Spleen (tissue), 11 donors: ENCODE results near the gene EYS. TPM values are rescaled to one million over a fixed set of nuclear protein-coding genes. Genes with fewer than 3 reads are reported as not detected.

Source experiments
- DNase-seq: peaks from one replicate; pipeline ENCODE4 v3.0.0-alpha.2; 2020
- H3K27ac ChIP-seq, 8 donors: fragments of 200-600 bp; sonication (generic) in 7 of 8; 1 replicate in 4 of 8; 2 replicates in 4 of 8; pipeline versions ENCODE4 v1.5.0 to v1.8.0; 2016 to 2021; ENCODE audit warnings: inconsistent platforms in 4 of 8, mild to moderate bottlenecking in 4 of 8, moderate library complexity in 1 of 8
- H3K27me3 ChIP-seq, 7 donors: fragments of 200-600 bp; sonication (generic) in 6 of 7; replicated peaks in 1 of 7; 1 replicate in 4 of 7; 2 replicates in 3 of 7; pipeline versions ENCODE4 v1.5.0 to v1.8.0; 2016 to 2021; ENCODE audit warnings: inconsistent platforms in 3 of 7, mild to moderate bottlenecking in 1 of 7
- H3K36me3 ChIP-seq, 6 donors: fragments of 200-600 bp; sonication (generic) in 5 of 6; 1 replicate in 4 of 6; 2 replicates in 2 of 6; pipeline versions ENCODE4 v1.5.0 to v1.8.0; 2016 to 2021; ENCODE audit warnings: inconsistent platforms in 2 of 6
- H3K4me1 ChIP-seq, 6 donors: fragments of 200-600 bp; sonication (generic) in 5 of 6; 1 replicate in 3 of 6; 2 replicates in 3 of 6; pipeline versions ENCODE4 v1.5.0 to v1.8.0; 2016 to 2021; ENCODE audit warnings: inconsistent platforms in 3 of 6
- H3K4me3 ChIP-seq, 8 donors: fragments of 200-600 bp; sonication (generic) in 7 of 8; 1 replicate in 4 of 8; 2 replicates in 4 of 8; pipeline versions ENCODE4 v1.5.0 to v1.8.0; 2016 to 2021; ENCODE audit warnings: inconsistent platforms in 4 of 8, mild to moderate bottlenecking in 4 of 8, moderate library complexity in 2 of 8
- H3K9me3 ChIP-seq, 8 donors: fragments of 200-600 bp; sonication (generic) in 7 of 8; 1 replicate in 4 of 8; 2 replicates in 4 of 8; pipeline versions ENCODE4 v1.5.0 to v1.8.0; 2016 to 2021; ENCODE audit warnings: inconsistent platforms in 4 of 8
- CTCF ChIP-seq, 11 experiments: fragments of 200-600 bp in 7 of 11; fragments of 450-650 bp in 4 of 11; sonication (generic) in 4 of 11; IDR thresholded peaks in 8 of 11; conservative IDR thresholded peaks in 3 of 11; 1 replicate in 7 of 11; 2 replicates in 4 of 11; pipeline versions ENCODE4 v1.4.0 to v1.8.0; 2016 to 2021; ENCODE audit warnings: antibody characterized with exemption in 11 of 11, inconsistent platforms in 4 of 11, mild to moderate bottlenecking in 1 of 11
- POLR2A ChIP-seq, 3 donors: fragments of 450-650 bp; IDR thresholded peaks; one replicate each; pipeline ENCODE4 v1.5.1; 2017; ENCODE audit warnings: antibody characterized with exemption in 3 of 3, mild to moderate bottlenecking in 1 of 3
- POLR2AphosphoS5 ChIP-seq, 3 donors: sonication (generic); formaldehyde crosslinking; IDR thresholded peaks; one replicate each; pipeline ENCODE4 v1.5.1; 2017; ENCODE audit warnings: antibody characterized with exemption in 3 of 3
- WGBS, 5 donors: extraction: QIAGEN DNeasy Blood & Tissue Kit in 3 of 5; methylation state at CpG; one replicate each; pipeline versions ENCODE4 v1.1.5 to v1.1.7; 2013 to 2018; 5-methylcytosine and 5-hydroxymethylcytosine counted together
- intact Hi-C: fragments of 100-400 bp; cut with DNase I; formaldehyde crosslinking; loops from one replicate; pipeline ENCODE4 v1.15.0; 2023; ENCODE audit warnings: low total_unique reads
- polyA plus RNA-seq, 3 donors: library from polyadenylated mRNA; stranded (reverse); fragments of 200-250 nt; gene quantifications; one replicate each; pipeline ENCODE4 v1.2.1, GENCODE V29; 2013
- total RNA-seq, 7 donors: library from RNA; depleted of rRNA in 3 of 7; stranded (reverse); fragments of >200 nt in 3 of 7; fragmentation: NEBNext Ultra II Directional in 4 of 7; extraction: Animal tissue kit (Norgen Biotek cat#: 25700) in 4 of 7; gene quantifications; one replicate each; pipeline versions ENCODE4 v1.1.0 to v1.2.1, GENCODE V29; 2016 to 2021
- donor health status: healthy with polysubstance abuse.
- donor health status: DM: no; HTN: no; CAD: no; lungs with moderate emphysema.
- donor health status: DM: no; HTN: no; CAD: no.
- donor health status: Bipolar disorder and iron deficiency.
- donor health status: healthy.
- donor health status: DM: no; HTN: no; CAD: no.
- donor health status: DM: yes; HTN: yes; CAD: no.

Gene EYS
- total and polyA plus RNA-seq, 10 donors, result under 0.01 to 0.72 (median 0.28) TPM; not detected in 5

GRCh38 chr6:63904650-63905248 is 1802.3 kb downstream of the EYS start:
- 31 to 45% (median 36%) methylated on average over 4 of the region's 4 CpGs for WGBS, 5 donors
- TF ChIP-seq POLR2A (IDR thresholded peaks at IDR 0.05) (no peak), POLR2AphosphoS5 (IDR thresholded peaks at IDR 0.05) (no peak), CTCF (IDR thresholded peaks at IDR 0.05 in 8 of 11, conservative IDR thresholded peaks at IDR 0.05 in 3 of 11) (no peak)
- intact Hi-C loops, result no loop called here

GRCh38 chr6:63899550-63899949 is 1807.5 kb downstream of the EYS start:
- no peaks in the 10 kb centered on the region for H3K36me3 ChIP-seq

More at GRCh38 chr6:63904650-63905248, 1802.3 kb downstream of the EYS start:
- peaks cover 0 to 9% (median 2%) of the 10 kb centered on the region in 6 donors for H3K4me1 ChIP-seq
- peak overlapping the region in 1 of 8 donors; percentile 14 for H3K27ac ChIP-seq
- H3K4me3 ChIP-seq, result no peak overlapping the region
- no peaks in the 10 kb centered on the region for H3K9me3 ChIP-seq
- DNase-seq, result no peak
- no peaks in the 10 kb centered on the region for H3K36me3 ChIP-seq
- H3K27me3 ChIP-seq, result no peaks in the 10 kb centered on the region

GRCh38 chr6:63897952-63898351 is 1809.1 kb downstream of the EYS start:
- 77 to 90% (median 82%) methylated on average over 10 of the region's 10 CpGs for WGBS, 5 donors
- Histone ChIP-seq H3K27ac (no peak overlapping the region), H3K27me3 (no peaks in the 10 kb centered on the region), H3K36me3 (no peaks in the 10 kb centered on the region), H3K4me1 (no peaks in the 10 kb centered on the region), H3K4me3 (no peak overlapping the region), H3K9me3 (no peaks in the 10 kb centered on the region)
- no peak for DNase-seq
- intact Hi-C loops, result no loop called here
- TF ChIP-seq POLR2A (IDR thresholded peaks at IDR 0.05), result no peak
- TF ChIP-seq CTCF (IDR thresholded peaks at IDR 0.05 in 8 of 11, conservative IDR thresholded peaks at IDR 0.05 in 3 of 11), result no peak
- no peak for TF ChIP-seq POLR2AphosphoS5 (IDR thresholded peaks at IDR 0.05)

More at GRCh38 chr6:63899550-63899949, 1807.5 kb downstream of the EYS start:
- Histone ChIP-seq H3K9me3 (no peaks in the 10 kb centered on the region), H3K27me3 (no peaks in the 10 kb centered on the region), H3K4me1 (peaks cover 0 to 4% (median under 1%) of the 10 kb centered on the region in 6 donors), H3K4me3 (no peak overlapping the region), H3K27ac (no peak overlapping the region)
- intact Hi-C loops, result no loop called here
- no peak for DNase-seq
- TF ChIP-seq CTCF (IDR thresholded peaks at IDR 0.05 in 8 of 11, conservative IDR thresholded peaks at IDR 0.05 in 3 of 11) (no peak), POLR2A (IDR thresholded peaks at IDR 0.05) (no peak), POLR2AphosphoS5 (IDR thresholded peaks at IDR 0.05) (no peak)

- intact Hi-C loops, result no loop called here
- no peaks in the 10 kb centered on the region for H3K4me1 ChIP-seq
- no peak for TF ChIP-seq CTCF (IDR thresholded peaks at IDR 0.05 in 8 of 11, conservative IDR thresholded peaks at IDR 0.05 in 3 of 11)
- TF ChIP-seq POLR2A (IDR thresholded peaks at IDR 0.05), result no peak
- TF ChIP-seq POLR2AphosphoS5 (IDR thresholded peaks at IDR 0.05), result no peak
- WGBS, 5 donors, result 87 to 96% (median 90%) methylated on average over 3 of the region's 3 CpGs
- H3K36me3 ChIP-seq, result no peaks in the 10 kb centered on the region
- no peak overlapping the region for H3K27ac ChIP-seq
- H3K9me3 ChIP-seq, result no peaks in the 10 kb centered on the region
- H3K4me3 ChIP-seq, result no peak overlapping the region
- no peaks in the 10 kb centered on the region for H3K27me3 ChIP-seq
- no peak for DNase-seq
Observed at GRCh38 chr6:63897459-63897858, 1809.6 kb downstream of the EYS start.
